Ovary (tissue), 3 donors: ENCODE results near the gene SH2B3.

Experiments used
- EP300 ChIP-seq: sonication (generic); formaldehyde crosslinking; IDR thresholded peaks from one replicate; pipeline ENCODE4 v1.6.1; 2017; ENCODE audit warnings: antibody characterized with exemption
- POLR2A ChIP-seq: fragments of 450-650 bp; IDR thresholded peaks from one replicate; pipeline ENCODE4 v1.6.1; 2017; ENCODE audit warnings: antibody characterized with exemption, mild to moderate bottlenecking, moderate library complexity
- TF ChIP-seq, protein P1 (sequence below), 3 donors: fragments of 450-650 bp in 2 of 3; fragments of 200-600 bp in 1 of 3; IDR thresholded peaks; one replicate each; pipeline versions ENCODE4 v1.5.1 to v1.8.0; 2016 to 2022; ENCODE audit warnings: antibody characterized with exemption in 3 of 3, mild to moderate bottlenecking in 1 of 3
- donor health status: DM: no; HTN: no; CAD: no.

DNA sequence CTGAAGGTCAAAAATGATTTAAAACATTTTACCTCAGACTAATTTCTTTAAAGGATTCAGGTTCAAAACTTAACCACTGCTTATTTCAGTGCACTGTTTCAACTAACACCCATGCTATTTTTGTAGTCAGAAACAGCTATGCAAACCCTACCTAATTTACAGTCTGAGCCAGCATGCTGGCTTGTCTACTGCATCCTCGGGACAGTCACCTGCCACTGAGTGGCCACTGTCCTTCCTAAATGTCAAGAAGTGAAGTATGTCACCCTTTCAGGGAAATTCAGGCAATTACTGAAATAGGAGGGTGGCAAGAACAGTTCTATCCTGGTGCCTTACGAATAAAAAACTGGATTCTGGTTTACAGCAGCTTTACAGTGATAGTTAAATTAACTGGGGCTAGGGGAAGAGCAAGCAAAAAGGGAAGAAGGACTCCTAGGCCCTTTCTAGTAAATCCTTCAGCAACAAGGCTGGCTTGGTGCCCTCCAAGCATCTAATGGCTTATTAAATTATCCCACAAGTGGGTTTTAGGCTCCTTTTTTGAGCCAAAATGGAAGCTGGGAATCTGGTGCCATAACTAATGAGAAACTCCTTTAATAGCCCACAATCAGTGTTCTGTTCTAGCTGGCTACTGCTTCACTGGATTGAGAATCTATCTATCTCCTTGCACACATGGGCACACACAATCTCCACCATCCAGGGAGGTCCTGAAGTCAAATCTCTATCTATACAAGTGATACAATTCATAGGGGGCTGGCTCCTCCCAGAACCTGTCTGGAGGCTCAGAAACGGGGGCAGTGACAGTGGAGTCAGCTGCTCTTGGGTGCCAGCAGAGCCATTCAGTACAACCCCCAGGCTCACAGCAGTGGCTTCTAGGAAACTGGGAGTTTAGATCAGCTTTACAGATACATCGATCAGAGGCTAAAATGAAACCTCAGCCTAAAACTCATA is 43.4 kb downstream of the SH2B3 start:
- TF ChIP-seq POLR2A (no peak), EP300 (no peak)
- TF ChIP-seq, protein P1, sequence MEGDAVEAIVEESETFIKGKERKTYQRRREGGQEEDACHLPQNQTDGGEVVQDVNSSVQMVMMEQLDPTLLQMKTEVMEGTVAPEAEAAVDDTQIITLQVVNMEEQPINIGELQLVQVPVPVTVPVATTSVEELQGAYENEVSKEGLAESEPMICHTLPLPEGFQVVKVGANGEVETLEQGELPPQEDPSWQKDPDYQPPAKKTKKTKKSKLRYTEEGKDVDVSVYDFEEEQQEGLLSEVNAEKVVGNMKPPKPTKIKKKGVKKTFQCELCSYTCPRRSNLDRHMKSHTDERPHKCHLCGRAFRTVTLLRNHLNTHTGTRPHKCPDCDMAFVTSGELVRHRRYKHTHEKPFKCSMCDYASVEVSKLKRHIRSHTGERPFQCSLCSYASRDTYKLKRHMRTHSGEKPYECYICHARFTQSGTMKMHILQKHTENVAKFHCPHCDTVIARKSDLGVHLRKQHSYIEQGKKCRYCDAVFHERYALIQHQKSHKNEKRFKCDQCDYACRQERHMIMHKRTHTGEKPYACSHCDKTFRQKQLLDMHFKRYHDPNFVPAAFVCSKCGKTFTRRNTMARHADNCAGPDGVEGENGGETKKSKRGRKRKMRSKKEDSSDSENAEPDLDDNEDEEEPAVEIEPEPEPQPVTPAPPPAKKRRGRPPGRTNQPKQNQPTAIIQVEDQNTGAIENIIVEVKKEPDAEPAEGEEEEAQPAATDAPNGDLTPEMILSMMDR (IDR thresholded peaks at IDR 0.05): no peak
